OCI-LY7 (cell line): ENCODE measurements around the gene CACNG8. TPM values are rescaled to one million over a fixed set of nuclear protein-coding genes. Genes with fewer than 3 reads are reported as not detected.

Source experiments
- BruUV-seq: library from RNA; stranded (reverse); fragments of 400-500 nt; replicated peaks from 2 replicates; lab custom pipeline; 2021; lab: Mats Ljungman, UMichigan
- CTCF ChIA-PET: fragments of 300-600 bp; sonication (Branson Sonifier 250); formaldehyde crosslinking; loops from one replicate; lab custom pipeline; 2022; ENCODE audit warnings: antibody characterized with exemption; ENCODE audit not compliant: unreplicated experiment; lab: Charles Lee
- POLR2A ChIA-PET: fragments of 300-600 bp; sonication (Branson Sonifier 250); formaldehyde crosslinking; loops from one replicate; lab custom pipeline; 2022; ENCODE audit warnings: antibody characterized with exemption; lab: Charles Lee
- DNase-seq: peaks from one replicate; pipeline ENCODE4 v3.0.0-alpha.2; 2015; ENCODE audit warnings: low spot score
- H2AFZ ChIP-seq: fragments of 200-600 bp; sonication (generic), shearing (Covaris generic); 2 replicates; pipeline ENCODE4 v1.6.1; 2014; ENCODE audit warnings: mild to moderate bottlenecking, antibody characterized with exemption, low read length, moderate library complexity
- H3K27ac ChIP-seq: fragments of 200-600 bp; sonication (generic); 2 replicates; pipeline ENCODE4 v1.5.1; 2014; ENCODE audit warnings: mixed run types, low read depth, mild to moderate bottlenecking, moderate library complexity, low read length, inconsistent platforms; ENCODE audit not compliant: poor library complexity, severe bottlenecking
- H3K36me3 ChIP-seq: fragments of 200-600 bp; sonication (generic); 2 replicates; pipeline ENCODE4 v1.6.1; 2014; ENCODE audit warnings: mild to moderate bottlenecking, antibody characterized with exemption, low read length, moderate library complexity, mixed read lengths; ENCODE audit not compliant: insufficient read depth
- H3K4me1 ChIP-seq: fragments of 200-600 bp; sonication (generic); 2 replicates; pipeline ENCODE4 v1.5.1; 2014; ENCODE audit warnings: mild to moderate bottlenecking, low read length; ENCODE audit not compliant: insufficient read depth, poor library complexity, severe bottlenecking
- H3K4me2 ChIP-seq: fragments of 200-600 bp; sonication (generic); 2 replicates; pipeline ENCODE4 v1.6.1; 2014; ENCODE audit warnings: mild to moderate bottlenecking, low read length
- H3K4me3 ChIP-seq: fragments of 200-600 bp; sonication (generic); 2 replicates; pipeline ENCODE4 v1.5.1; 2014; ENCODE audit warnings: mild to moderate bottlenecking, low read depth, low read length; ENCODE audit not compliant: poor library complexity, severe bottlenecking
- H3K79me2 ChIP-seq: fragments of 200-600 bp; sonication (generic); 2 replicates; pipeline ENCODE4 v1.6.1; 2016; ENCODE audit warnings: low read depth, mild to moderate bottlenecking, low read length, moderate library complexity, mixed read lengths; ENCODE audit not compliant: insufficient read depth
- H3K9me2 ChIP-seq: fragments of 200-600 bp; sonication (generic); 2 replicates; pipeline ENCODE4 v1.6.1; 2016; ENCODE audit warnings: mild to moderate bottlenecking, low read length, mixed read lengths; ENCODE audit not compliant: insufficient read depth
- H3K9me3 ChIP-seq: fragments of 200-600 bp; sonication (generic); 2 replicates; pipeline ENCODE4 v1.6.1; 2014; ENCODE audit warnings: mild to moderate bottlenecking, mixed run types, low read length, mixed read lengths
- H4K20me1 ChIP-seq: fragments of 200-600 bp; sonication (generic); 2 replicates; pipeline ENCODE4 v1.6.1; 2014; ENCODE audit warnings: mild to moderate bottlenecking, antibody characterized with exemption, low read length, moderate library complexity, mixed read lengths; ENCODE audit not compliant: insufficient read depth
- CTCF ChIP-seq: fragments of 200-600 bp; sonication (generic); conservative IDR thresholded peaks from 2 replicates; pipeline ENCODE4 v1.5.1; 2014; ENCODE audit warnings: mild to moderate bottlenecking, antibody characterized with exemption, low read length, moderate library complexity, mixed read lengths
- EZH2phosphoT487 ChIP-seq: fragments of 200-600 bp; sonication (generic); IDR thresholded peaks from 2 replicates; pipeline ENCODE4 v1.6.1; 2018; ENCODE audit warnings: low read depth, borderline replicate concordance, mild to moderate bottlenecking, mixed run types, antibody characterized with exemption, low read length, moderate library complexity, mixed read lengths
- intact Hi-C: fragments of 100-400 bp; cut with micrococcal nuclease; formaldehyde crosslinking; loops from one replicate; pipeline ENCODE4 v1.10.0; 2022; ENCODE audit not compliant: unreplicated experiment
- total RNA-seq, 2 experiments: library from RNA; depleted of rRNA in 1 of 2; stranded (reverse); fragments of >200 nt in 1 of 2; shearing (Covaris generic) in 1 of 2; gene quantifications; 2 replicates each; pipeline ENCODE4 v1.2.3, GENCODE V29; 2014 to 2022

Gene CACNG8
- total RNA-seq, 2 experiments from 2014 or later = not detected

- no peak overlapping the region for H3K4me2 ChIP-seq
- BruUV-seq = no TSS peak
- no peaks in the 10 kb centered on the region for H3K36me3 ChIP-seq
- TF ChIP-seq EZH2phosphoT487 (no peak), CTCF (no peak)
- no peaks in the 10 kb centered on the region for H3K79me2 ChIP-seq
- ChIA-PET CTCF (no interaction called here), POLR2A (no interaction called here)
- no peaks in the 10 kb centered on the region for H3K9me3 ChIP-seq
- H3K27ac ChIP-seq = no peak overlapping the region
- no peak for DNase-seq
- intact Hi-C loops = no loop called here
- peaks cover 16% of the 10 kb centered on the region for H3K4me1 ChIP-seq
- no peaks in the 10 kb centered on the region for H4K20me1 ChIP-seq
- H2AFZ ChIP-seq = no peak overlapping the region
- H3K4me3 ChIP-seq = no peak overlapping the region
- no peaks in the 10 kb centered on the region for H3K9me2 ChIP-seq
Measured at GRCh38 chr19:53988981-53989380, 26.2 kb downstream of the CACNG8 start.

- no peak for DNase-seq
- ChIA-PET POLR2A (no interaction called here), CTCF (no interaction called here)
- Histone ChIP-seq H4K20me1 (no peaks in the 10 kb centered on the region), H3K9me3 (no peaks in the 10 kb centered on the region), H3K36me3 (no peaks in the 10 kb centered on the region), H3K9me2 (no peaks in the 10 kb centered on the region), H2AFZ (no peak overlapping the region), H3K79me2 (no peaks in the 10 kb centered on the region), H3K4me1 (peaks cover 16% of the 10 kb centered on the region), H3K27ac (no peak overlapping the region), H3K4me2 (no peak overlapping the region), H3K4me3 (no peak overlapping the region)
- no peak for TF ChIP-seq CTCF
- no peak for TF ChIP-seq EZH2phosphoT487
- intact Hi-C loops = no loop called here
- no TSS peak for BruUV-seq
Measured at GRCh38 chr19:53989600-53990533, 27.1 kb downstream of the CACNG8 start.
